Astrocyte (in vitro differentiated cells and primary cell): Measurements from ENCODE around the gene VDAC1.

Experiments used
- EZH2 ChIP-seq: IDR thresholded peaks from 2 replicates; pipeline ENCODE4 v1.6.1; 2012; ENCODE audit warnings: mild to moderate bottlenecking, low read length, inconsistent platforms; ENCODE audit not compliant: insufficient read depth
- TF ChIP-seq, protein P1 (sequence below): IDR thresholded peaks from 2 replicates; pipeline ENCODE4 v1.5.1; 2011; ENCODE audit warnings: low read depth, mild to moderate bottlenecking, inconsistent platforms, low read length, moderate library complexity; ENCODE audit not compliant: insufficient read depth

GRCh38 chr5:134006115-134006514, 1.3 kb upstream of the VDAC1 start:
- TF ChIP-seq EZH2: no peak
- TF ChIP-seq, protein P1, sequence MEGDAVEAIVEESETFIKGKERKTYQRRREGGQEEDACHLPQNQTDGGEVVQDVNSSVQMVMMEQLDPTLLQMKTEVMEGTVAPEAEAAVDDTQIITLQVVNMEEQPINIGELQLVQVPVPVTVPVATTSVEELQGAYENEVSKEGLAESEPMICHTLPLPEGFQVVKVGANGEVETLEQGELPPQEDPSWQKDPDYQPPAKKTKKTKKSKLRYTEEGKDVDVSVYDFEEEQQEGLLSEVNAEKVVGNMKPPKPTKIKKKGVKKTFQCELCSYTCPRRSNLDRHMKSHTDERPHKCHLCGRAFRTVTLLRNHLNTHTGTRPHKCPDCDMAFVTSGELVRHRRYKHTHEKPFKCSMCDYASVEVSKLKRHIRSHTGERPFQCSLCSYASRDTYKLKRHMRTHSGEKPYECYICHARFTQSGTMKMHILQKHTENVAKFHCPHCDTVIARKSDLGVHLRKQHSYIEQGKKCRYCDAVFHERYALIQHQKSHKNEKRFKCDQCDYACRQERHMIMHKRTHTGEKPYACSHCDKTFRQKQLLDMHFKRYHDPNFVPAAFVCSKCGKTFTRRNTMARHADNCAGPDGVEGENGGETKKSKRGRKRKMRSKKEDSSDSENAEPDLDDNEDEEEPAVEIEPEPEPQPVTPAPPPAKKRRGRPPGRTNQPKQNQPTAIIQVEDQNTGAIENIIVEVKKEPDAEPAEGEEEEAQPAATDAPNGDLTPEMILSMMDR: no peak
